Lower leg skin (tissue), 3 donors: ENCODE results near the gene LRWD1.

Experiments used
- POLR2A ChIP-seq, 2 donors: fragments of 450-650 bp; IDR thresholded peaks; one replicate each; pipeline ENCODE4 v1.6.1; 2016 to 2017; ENCODE audit warnings: antibody characterized with exemption in 2 of 2, mild to moderate bottlenecking in 1 of 2, moderate library complexity in 1 of 2
- TF ChIP-seq, protein P1 (sequence below), 3 donors: fragments of 450-650 bp; IDR thresholded peaks; one replicate each; pipeline ENCODE4 v1.5.1; 2016; ENCODE audit warnings: antibody characterized with exemption in 3 of 3, mild to moderate bottlenecking in 3 of 3, moderate library complexity in 2 of 3

DNA sequence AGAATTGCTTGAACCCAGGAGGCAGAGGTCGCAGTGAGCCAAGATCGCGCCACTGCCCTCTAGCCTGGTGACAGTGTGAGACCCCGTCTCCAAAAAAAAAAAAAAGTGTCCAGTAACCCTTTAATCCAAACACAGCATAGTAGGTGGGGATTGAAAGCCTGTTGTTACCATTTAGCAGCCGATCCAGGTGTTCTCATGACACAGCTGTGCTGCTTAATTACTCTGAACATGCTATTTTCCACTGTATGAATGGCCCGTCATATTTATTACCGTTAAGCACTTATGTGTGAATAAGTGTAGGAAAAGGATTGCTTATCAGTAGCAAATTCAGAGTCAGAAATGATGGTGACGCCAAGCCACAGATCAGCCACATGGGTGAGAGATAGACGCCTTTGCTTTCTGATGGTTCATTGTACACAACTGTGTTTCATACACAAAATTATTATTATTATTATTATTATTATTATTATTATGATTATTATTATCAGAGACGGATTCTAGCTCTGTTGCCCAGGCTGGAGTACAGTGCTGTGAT, 43.0 kb upstream of the LRWD1 start:
- TF ChIP-seq, protein P1, sequence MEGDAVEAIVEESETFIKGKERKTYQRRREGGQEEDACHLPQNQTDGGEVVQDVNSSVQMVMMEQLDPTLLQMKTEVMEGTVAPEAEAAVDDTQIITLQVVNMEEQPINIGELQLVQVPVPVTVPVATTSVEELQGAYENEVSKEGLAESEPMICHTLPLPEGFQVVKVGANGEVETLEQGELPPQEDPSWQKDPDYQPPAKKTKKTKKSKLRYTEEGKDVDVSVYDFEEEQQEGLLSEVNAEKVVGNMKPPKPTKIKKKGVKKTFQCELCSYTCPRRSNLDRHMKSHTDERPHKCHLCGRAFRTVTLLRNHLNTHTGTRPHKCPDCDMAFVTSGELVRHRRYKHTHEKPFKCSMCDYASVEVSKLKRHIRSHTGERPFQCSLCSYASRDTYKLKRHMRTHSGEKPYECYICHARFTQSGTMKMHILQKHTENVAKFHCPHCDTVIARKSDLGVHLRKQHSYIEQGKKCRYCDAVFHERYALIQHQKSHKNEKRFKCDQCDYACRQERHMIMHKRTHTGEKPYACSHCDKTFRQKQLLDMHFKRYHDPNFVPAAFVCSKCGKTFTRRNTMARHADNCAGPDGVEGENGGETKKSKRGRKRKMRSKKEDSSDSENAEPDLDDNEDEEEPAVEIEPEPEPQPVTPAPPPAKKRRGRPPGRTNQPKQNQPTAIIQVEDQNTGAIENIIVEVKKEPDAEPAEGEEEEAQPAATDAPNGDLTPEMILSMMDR (IDR thresholded peaks at IDR 0.05) = no peak
- no peak for TF ChIP-seq POLR2A (IDR thresholded peaks at IDR 0.05)
